Neural progenitor cell (in vitro differentiated cells): Measurements from ENCODE around the gene KCNMA1.

Experiments used
- CTCF ChIP-seq: fragments of 200-600 bp; sonication (generic); IDR thresholded peaks from 2 replicates; pipeline ENCODE4 v1.5.1; 2017; ENCODE audit warnings: antibody characterized with exemption, mild to moderate bottlenecking
- EZH2phosphoT487 ChIP-seq: fragments of 200-600 bp; sonication (generic); IDR thresholded peaks from 2 replicates; pipeline ENCODE4 v1.6.1; 2017; ENCODE audit warnings: antibody characterized with exemption

- TF ChIP-seq CTCF (peak; percentile 68), EZH2phosphoT487 (no peak)
Measured at GRCh38 chr10:77428691-77429395, 208.8 kb downstream of the KCNMA1 start.
